Subcutaneous adipose tissue (tissue), 4 donors: ENCODE measurements around the gene UQCC5. TPM values are rescaled to one million over a fixed set of nuclear protein-coding genes. Genes with fewer than 3 reads are reported as not detected.

Experiments
- total RNA-seq, 4 donors: library from RNA; depleted of rRNA; stranded (reverse); fragments of >200 nt; gene quantifications; one replicate each; pipeline ENCODE4 v1.1.0, GENCODE V29; 2016
- TF ChIP-seq, protein P1 (sequence below): fragments of 450-650 bp; IDR thresholded peaks from one replicate; pipeline ENCODE4 v1.5.1; 2016; ENCODE audit warnings: low read depth, mild to moderate bottlenecking, control low read depth, antibody characterized with exemption, moderate library complexity

Gene UQCC5
- total RNA-seq, 4 donors from 2014 or later, result 1.5 to 4.9 (median 2.3) TPM

DNA sequence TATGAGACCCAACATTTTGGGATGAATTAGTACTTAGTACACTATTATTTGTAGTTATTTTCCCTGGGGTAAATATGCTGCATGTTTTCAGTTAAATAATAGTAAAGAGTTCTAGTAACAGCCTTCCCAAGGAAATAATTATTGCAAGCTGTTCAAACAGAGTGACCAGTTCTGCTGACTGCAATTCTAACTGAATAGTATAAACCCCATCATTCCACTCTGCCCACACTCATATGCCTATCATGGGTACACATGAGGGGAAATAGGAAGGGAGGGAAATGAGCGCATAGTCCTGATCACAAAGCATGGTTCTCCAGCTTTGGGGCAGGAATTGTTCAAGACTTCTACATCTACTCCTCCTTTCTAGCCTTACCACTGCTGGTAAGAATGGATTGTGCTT lies 18.7 kb downstream of the UQCC5 start:
- TF ChIP-seq, protein P1, sequence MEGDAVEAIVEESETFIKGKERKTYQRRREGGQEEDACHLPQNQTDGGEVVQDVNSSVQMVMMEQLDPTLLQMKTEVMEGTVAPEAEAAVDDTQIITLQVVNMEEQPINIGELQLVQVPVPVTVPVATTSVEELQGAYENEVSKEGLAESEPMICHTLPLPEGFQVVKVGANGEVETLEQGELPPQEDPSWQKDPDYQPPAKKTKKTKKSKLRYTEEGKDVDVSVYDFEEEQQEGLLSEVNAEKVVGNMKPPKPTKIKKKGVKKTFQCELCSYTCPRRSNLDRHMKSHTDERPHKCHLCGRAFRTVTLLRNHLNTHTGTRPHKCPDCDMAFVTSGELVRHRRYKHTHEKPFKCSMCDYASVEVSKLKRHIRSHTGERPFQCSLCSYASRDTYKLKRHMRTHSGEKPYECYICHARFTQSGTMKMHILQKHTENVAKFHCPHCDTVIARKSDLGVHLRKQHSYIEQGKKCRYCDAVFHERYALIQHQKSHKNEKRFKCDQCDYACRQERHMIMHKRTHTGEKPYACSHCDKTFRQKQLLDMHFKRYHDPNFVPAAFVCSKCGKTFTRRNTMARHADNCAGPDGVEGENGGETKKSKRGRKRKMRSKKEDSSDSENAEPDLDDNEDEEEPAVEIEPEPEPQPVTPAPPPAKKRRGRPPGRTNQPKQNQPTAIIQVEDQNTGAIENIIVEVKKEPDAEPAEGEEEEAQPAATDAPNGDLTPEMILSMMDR, result no peak

DNA sequence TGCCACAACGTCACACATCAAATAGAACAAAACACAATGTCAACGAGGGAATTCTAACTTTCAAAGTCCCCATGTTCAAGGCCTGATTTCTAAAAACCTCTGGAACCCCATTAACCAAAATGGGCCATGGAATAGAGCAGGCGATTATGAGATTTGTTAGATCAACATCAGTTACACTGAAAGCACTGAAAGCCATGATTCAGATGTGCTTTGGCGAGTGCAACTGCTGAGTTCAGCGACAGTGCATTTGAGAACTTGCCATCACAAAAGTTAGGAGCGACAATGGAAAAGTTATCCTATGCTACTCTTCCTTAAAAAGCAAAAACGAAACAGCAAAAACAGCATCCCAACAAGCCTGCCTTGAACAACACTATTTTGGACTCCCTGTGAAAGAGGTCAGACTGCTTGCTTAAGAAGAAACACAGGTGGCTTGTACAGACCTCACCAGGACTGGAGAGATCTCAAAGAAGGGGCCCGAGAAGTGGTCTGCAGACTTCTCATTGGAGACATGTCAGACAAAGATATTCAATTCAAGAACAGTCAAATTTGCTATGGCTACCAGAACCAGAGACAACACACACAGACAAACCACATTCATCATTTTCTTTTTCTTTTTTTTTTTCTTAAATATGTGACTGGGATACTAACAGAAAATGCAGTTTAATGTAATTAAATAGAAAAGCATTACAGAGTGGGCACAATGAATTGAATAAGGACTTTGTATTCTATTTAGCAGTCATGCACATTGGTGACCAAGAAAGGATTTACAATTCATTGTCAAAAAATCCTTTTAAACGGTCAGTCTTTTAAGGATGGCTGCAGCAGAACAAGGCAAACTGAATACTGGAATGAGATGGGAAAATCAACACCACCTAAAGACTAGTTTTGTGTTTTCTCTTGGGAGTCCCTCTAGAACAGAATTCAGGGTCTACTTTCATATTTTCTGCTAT lies 20.9 kb downstream of the UQCC5 start:
- TF ChIP-seq, protein P1, result no peak

DNA sequence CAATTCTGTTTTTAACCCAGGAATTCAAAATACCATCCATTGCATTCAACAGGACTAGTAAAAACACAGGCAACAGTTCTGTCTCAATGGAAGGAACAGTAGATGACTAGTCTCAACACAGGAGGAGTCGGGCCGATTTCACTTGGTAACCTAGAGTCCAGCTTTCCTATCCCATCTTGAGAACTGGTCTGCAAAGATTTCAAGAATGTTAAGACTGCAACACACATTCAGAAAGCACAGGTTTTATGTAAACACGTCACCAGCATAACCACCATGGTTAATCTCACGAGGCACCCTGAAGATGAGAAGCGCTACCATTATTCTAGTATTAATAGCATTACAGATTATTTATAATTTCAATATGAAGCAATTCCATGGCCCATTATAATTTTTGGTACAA lies 22.0 kb downstream of the UQCC5 start:
- TF ChIP-seq, protein P1, result no peak

DNA sequence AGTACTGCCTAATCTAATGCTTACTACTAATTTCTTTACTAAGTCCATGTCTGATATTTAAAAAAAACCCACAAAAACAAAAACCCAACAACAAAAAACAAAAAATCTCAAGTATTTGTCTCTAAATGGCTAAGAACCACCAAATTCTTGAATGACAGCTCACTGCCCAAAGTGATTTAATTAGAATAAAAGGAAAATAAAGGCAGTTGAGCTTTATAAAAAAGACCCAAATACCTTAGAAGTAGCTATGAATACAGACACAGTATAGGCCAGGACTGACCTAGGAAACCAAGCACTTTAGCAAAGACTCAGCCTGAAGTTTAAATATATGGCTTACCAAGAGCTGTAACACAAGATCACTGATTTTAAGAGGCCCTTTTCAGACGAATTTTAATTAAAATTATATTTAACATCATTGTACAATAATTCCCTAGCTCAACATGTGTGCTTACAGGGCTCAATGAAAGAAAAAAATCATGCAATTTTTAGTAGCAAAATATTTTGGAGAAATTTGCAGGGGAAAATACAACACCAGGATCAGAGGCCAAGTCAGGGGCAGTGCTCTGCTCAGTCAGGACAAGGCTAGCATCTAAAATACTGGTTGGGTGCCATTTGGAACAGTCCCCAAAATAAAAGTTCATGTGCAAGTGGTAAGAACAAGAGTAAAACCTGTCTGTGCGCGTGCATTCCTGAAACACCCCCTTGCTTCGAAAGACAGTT lies 24.8 kb downstream of the UQCC5 start:
- TF ChIP-seq, protein P1, result no peak

DNA sequence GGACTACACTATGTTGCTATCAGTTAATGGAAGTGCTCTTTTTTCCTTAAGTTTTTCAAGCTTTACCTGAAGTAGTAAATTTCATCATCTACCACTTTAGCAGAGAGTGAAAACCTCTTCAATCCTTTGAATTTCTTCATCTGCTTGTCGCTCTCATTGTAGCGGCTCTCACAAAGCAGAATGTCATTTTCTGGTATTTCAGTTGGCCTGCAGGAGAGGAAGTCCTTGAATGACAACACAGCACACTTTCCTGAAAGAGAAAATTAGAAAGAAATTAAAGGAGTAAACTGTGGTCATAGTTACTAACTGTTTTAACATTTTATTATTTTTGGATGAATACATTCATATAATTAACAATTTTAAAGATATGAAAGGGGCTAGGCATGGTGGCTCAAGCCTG lies 27.6 kb downstream of the UQCC5 start:
- TF ChIP-seq, protein P1, result no peak

DNA sequence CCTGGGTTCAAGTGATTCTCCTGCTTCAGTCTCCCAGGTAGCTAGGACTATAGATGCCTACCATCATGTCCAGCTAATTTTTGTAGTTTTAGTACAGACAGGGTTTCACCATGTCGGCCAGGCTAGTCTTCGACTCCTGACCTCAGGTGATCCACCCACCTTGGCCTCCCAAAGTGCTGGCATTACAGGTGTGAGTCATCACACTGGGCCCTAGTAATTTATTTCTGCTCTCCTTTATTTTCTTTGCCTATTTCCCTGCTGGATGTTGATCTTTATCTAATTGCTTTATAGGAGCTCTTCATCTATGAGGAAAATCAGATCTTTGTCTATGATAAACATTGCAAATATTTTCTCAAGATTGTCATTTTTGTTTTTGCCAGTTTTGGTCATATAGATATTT lies 31.7 kb downstream of the UQCC5 start:
- TF ChIP-seq, protein P1, result no peak

DNA sequence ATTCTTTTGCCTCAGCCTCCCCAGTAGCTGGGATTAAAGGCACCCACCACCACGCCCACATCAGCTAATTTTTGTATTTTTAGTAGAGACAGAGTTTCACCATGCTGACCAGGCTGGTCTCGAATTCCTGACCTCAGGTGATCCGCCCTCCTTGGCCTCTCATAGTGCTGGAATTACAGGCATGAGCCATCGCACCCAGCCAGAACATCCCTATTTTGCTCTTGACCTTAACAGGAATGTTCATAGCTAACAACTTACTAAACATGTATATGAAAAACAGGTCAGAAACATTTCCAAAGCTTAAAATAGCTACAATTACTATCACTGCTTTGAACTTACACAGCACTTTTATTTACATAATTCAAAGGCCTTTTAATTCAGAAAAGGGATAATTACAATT lies 33.7 kb downstream of the UQCC5 start:
- TF ChIP-seq, protein P1, result no peak
